ENCODE data around the gene ATP8A2. TPM values are rescaled to one million over a fixed set of nuclear protein-coding genes. Genes with fewer than 3 reads are reported as not detected.

Gene ATP8A2
- total and polyA plus RNA-seq, 9 of the 15 experiments (the other 6 are each of a cell fraction or from before 2014, with no cell fraction given): under 0.01 to 0.33 (median 0.06) TPM; not detected in 4

DNA sequence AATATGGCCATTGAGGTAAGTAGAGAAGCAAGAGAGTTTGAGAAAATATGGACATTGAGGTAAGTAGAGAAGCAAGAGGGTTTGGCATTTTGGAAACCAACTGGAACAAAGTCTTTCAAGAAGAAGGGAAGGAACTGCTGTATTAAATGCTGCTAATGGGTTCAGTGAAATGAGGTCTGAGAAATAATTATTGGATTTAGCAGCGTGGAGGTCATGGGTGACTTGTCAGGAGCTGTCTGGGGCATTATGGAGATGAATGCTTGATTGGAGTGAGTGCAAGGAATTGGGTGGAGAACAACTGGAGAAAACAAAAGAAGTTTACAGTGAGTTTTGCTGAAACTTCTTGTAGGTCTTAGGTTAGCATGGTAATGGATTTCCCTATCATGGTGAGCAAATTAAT lies 232.3 kb downstream of the ATP8A2 start (continued):
- TF ChIP-seq, protein P1, sequence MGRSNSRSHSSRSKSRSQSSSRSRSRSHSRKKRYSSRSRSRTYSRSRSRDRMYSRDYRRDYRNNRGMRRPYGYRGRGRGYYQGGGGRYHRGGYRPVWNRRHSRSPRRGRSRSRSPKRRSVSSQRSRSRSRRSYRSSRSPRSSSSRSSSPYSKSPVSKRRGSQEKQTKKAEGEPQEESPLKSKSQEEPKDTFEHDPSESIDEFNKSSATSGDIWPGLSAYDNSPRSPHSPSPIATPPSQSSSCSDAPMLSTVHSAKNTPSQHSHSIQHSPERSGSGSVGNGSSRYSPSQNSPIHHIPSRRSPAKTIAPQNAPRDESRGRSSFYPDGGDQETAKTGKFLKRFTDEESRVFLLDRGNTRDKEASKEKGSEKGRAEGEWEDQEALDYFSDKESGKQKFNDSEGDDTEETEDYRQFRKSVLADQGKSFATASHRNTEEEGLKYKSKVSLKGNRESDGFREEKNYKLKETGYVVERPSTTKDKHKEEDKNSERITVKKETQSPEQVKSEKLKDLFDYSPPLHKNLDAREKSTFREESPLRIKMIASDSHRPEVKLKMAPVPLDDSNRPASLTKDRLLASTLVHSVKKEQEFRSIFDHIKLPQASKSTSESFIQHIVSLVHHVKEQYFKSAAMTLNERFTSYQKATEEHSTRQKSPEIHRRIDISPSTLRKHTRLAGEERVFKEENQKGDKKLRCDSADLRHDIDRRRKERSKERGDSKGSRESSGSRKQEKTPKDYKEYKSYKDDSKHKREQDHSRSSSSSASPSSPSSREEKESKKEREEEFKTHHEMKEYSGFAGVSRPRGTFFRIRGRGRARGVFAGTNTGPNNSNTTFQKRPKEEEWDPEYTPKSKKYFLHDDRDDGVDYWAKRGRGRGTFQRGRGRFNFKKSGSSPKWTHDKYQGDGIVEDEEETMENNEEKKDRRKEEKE (IDR thresholded peaks at IDR 0.05; ENCODE audit: borderline replicate concordance in 1 of 2, control insufficient read depth in 1 of 2, low read depth in 2 of 2, low read length in 1 of 2): no peak
- no peak for TF ChIP-seq HOXB6 (CRISPR knock-in tag; IDR thresholded peaks at IDR 0.05; ENCODE audit: borderline replicate concordance)
- no peak for TF ChIP-seq YY1 (IDR thresholded peaks at IDR 0.05; ENCODE audit: borderline replicate concordance in 1 of 3, control insufficient read depth in 1 of 3, extremely low read depth in 1 of 3, insufficient read depth in 3 of 3, insufficient read length in 1 of 3, insufficient replicate concordance in 2 of 3, low read depth in 1 of 3, low read length in 2 of 3)

DNA sequence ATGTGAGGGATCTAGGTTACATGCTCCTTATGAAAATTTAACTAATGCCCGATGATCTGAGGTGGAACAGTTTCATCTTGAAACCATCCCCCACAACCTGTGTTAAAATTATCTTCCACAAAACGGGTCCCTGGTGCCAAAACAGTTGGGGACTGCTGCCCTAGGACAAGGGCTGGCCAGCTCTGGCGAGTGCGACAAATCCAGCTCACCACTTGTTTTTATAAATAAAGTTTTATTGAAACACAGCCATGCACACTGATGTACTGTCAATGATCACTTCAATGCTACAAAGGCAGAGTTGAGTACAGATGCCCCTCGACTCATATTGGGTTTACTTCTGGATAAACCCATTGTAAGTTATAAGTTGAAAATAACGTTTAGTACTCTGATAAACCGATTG lies 235.3 kb downstream of the ATP8A2 start:
- BruUV-seq (replicated peaks): no TSS peak
- TF ChIP-seq SMAD4 (CRISPR knock-in tag; conservative IDR thresholded peaks at IDR 0.05): no peak
- TF ChIP-seq ZNF76 (CRISPR knock-in tag; IDR thresholded peaks at IDR 0.05; ENCODE audit: borderline replicate concordance): no peak
- TF ChIP-seq, protein P2, sequence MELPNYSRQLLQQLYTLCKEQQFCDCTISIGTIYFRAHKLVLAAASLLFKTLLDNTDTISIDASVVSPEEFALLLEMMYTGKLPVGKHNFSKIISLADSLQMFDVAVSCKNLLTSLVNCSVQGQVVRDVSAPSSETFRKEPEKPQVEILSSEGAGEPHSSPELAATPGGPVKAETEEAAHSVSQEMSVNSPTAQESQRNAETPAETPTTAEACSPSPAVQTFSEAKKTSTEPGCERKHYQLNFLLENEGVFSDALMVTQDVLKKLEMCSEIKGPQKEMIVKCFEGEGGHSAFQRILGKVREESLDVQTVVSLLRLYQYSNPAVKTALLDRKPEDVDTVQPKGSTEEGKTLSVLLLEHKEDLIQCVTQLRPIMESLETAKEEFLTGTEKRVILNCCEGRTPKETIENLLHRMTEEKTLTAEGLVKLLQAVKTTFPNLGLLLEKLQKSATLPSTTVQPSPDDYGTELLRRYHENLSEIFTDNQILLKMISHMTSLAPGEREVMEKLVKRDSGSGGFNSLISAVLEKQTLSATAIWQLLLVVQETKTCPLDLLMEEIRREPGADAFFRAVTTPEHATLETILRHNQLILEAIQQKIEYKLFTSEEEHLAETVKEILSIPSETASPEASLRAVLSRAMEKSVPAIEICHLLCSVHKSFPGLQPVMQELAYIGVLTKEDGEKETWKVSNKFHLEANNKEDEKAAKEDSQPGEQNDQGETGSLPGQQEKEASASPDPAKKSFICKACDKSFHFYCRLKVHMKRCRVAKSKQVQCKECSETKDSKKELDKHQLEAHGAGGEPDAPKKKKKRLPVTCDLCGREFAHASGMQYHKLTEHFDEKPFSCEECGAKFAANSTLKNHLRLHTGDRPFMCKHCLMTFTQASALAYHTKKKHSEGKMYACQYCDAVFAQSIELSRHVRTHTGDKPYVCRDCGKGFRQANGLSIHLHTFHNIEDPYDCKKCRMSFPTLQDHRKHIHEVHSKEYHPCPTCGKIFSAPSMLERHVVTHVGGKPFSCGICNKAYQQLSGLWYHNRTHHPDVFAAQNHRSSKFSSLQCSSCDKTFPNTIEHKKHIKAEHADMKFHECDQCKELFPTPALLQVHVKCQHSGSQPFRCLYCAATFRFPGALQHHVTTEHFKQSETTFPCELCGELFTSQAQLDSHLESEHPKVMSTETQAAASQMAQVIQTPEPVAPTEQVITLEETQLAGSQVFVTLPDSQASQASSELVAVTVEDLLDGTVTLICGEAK (IDR thresholded peaks at IDR 0.05): peak; percentile 83
- TF ChIP-seq, protein P2 (CRISPR knock-in tag; IDR thresholded peaks at IDR 0.05): no peak

More for the DNA sequence above, 235.3 kb downstream of the ATP8A2 start:
- 1% methylated on average over 7 of the region's 7 CpGs for WGBS (ENCODE audit: insufficient coverage, low coverage, missing lambda C conversion rate)
- intact Hi-C loops (cut with micrococcal nuclease): no loop called here
- Histone ChIP-seq H3K4me1 (replicated peaks in 1 of 2; ENCODE audit: control insufficient read depth in 2 of 2, insufficient read depth in 2 of 2, low read length in 2 of 2) (no peaks in the 10 kb centered on the region), H3K9me1 (ENCODE audit: control insufficient read depth, insufficient read depth, low read length) (no peaks in the 10 kb centered on the region), H3K27ac (ENCODE audit: extremely low read depth, low read depth, low read length) (no peak overlapping the region), H2AFZ (ENCODE audit: low read depth, low read length) (no peak overlapping the region), H3K4me2 (ENCODE audit: insufficient read depth, low read length) (no peak overlapping the region), H4K20me1 (replicated peaks; ENCODE audit: control insufficient read depth, insufficient read depth, low read length) (no peaks in the 10 kb centered on the region), H3K9ac (ENCODE audit: insufficient read depth in 1 of 2, low read depth in 2 of 2, low read length in 2 of 2) (no peak overlapping the region), H3K79me2 (ENCODE audit: control insufficient read depth, insufficient read depth, low read length) (no peaks in the 10 kb centered on the region), H3K27me3 (ENCODE audit: control insufficient read depth in 2 of 2, insufficient read depth in 2 of 2, low read length in 2 of 2) (no peaks in the 10 kb centered on the region), H3K36me3 (ENCODE audit: control insufficient read depth, insufficient read depth, low read length) (no peaks in the 10 kb centered on the region), H3K4me3 (no peak overlapping the region), H3K9me3 (replicated peaks; ENCODE audit: control insufficient read depth, insufficient read depth, low read depth, low read length) (no peaks in the 10 kb centered on the region)
- ChIA-PET CTCF (ENCODE audit: low intra/inter-chr PET ratio) (no interaction called here), POLR2A (no interaction called here)
- in situ Hi-C loops (cut with MboI): no loop called here
- no peak for FAIRE-seq
- DNase-seq (ENCODE audit: extremely low read depth in 1 of 4, low spot score in 3 of 4): no peak
- ATAC-seq: no peak

All from K562 (cell line).